ENCODE data around the gene NFIA.

The NFIA gene

DNA sequence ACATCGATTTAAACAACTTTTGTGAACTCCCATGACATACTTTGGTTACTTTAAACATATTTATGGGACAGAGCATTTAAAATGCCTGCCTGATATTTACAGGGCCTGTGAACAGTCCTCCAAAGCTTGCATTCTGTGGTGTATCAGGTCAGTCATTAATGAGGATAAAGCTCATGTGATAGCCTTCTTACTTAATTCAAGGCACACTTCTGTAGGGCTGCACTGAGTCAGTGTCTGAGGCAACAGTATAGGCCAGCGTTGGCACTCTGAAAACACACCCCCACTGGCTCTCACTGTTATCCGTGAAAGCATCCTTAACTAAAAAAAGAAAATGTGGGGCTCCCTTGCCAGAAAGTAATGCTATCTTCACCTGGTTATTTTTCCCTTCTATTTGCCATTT, 200.0 kb downstream of the NFIA start:
- peaks cover 28% of the 10 kb centered on the region for H3K4me1 ChIP-seq (ENCODE audit: insufficient read depth, low read length)
- H3K4me3 ChIP-seq (ENCODE audit: low read length): no peak overlapping the region
- no peaks in the 10 kb centered on the region for H3K36me3 ChIP-seq (ENCODE audit: insufficient read depth, low read length)
- H3K9me3 ChIP-seq (ENCODE audit: insufficient read depth, low read depth, low read length): no peaks in the 10 kb centered on the region
- H3K27me3 ChIP-seq (ENCODE audit: insufficient read depth, low read length): no peaks in the 10 kb centered on the region
- 95% methylated on average over 3 of the region's 3 CpGs for WGBS
- H3K9ac ChIP-seq (ENCODE audit: low read depth, low read length): no peak overlapping the region
- H3K27ac ChIP-seq (ENCODE audit: low read depth, low read length): no peak overlapping the region

DNA sequence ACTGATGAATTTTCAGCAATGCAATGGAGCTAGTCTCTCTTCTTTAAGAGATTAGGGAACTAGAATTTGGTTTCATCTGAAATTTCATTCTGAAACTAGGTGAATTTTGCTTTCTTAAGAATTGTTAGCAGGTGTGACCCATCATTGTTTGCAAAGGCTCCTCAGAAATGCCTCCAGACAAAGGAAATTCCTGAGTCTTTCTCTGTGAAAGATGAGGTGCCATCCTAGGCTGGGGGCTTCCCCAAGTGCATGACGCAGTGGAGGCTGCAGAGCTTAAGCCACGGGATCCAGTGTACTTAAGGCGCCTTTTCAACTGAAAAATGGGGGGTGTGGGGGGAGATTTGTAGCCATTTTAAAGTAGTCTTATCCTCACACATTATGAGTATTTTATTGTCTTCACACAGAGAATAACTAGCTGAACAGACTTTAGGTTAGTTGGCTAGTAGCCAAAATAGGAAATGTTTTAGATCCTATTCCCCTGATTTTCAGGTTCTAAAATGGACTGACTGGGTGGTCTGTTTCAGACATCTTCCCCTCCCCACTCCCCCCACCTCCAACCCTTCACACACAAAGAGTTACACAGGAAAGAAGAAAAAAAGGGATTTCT, 202.0 kb downstream of the NFIA start:
- 0 out of 2 replicates have a peak overlapping the region, but pooled peaks have one; percentile 34 for H3K9ac ChIP-seq (ENCODE audit: low read depth, low read length)
- 27% methylated on average over 3 of the region's 3 CpGs for WGBS

DNA sequence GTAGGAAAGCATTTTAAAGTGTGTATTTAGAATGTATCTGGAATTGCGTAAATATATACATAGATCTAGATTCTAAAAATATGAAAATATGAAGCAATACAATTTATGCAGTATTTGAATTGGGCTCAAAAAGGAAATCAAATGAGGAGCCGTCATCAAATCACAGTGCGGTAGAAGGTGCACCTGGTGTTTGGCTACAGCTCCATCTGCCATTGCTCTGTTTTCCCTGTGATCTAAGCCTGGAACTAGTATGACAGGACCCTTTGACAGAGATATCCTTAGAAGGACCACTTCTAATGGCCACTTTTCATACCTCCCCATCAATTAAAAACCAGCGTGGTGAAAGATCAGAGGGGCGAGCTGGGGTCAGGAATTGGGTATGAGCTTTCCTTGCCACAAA, 202.6 kb downstream of the NFIA start:
- H3K4me1 ChIP-seq (ENCODE audit: insufficient read depth, low read length): peaks cover 31% of the 10 kb centered on the region
- no peak overlapping the region for H3K4me3 ChIP-seq (ENCODE audit: low read length)
- no peaks in the 10 kb centered on the region for H3K9me3 ChIP-seq (ENCODE audit: insufficient read depth, low read depth, low read length)
- no peaks in the 10 kb centered on the region for H3K27me3 ChIP-seq (ENCODE audit: insufficient read depth, low read length)
- WGBS: 94% methylated on average over 4 of the region's 5 CpGs
- H3K9ac ChIP-seq (ENCODE audit: low read depth, low read length): no peak overlapping the region
- no peaks in the 10 kb centered on the region for H3K36me3 ChIP-seq (ENCODE audit: insufficient read depth, low read length)
- peak overlapping the region; percentile 60; the same call in 1 of the 2 replicates for H3K27ac ChIP-seq (ENCODE audit: low read depth, low read length)

More for the DNA sequence above, 202.0 kb downstream of the NFIA start:
- Histone ChIP-seq H3K9me3 (ENCODE audit: insufficient read depth, low read depth, low read length) (no peaks in the 10 kb centered on the region), H3K4me3 (ENCODE audit: low read length) (no peak overlapping the region), H3K36me3 (ENCODE audit: insufficient read depth, low read length) (no peaks in the 10 kb centered on the region), H3K27me3 (ENCODE audit: insufficient read depth, low read length) (no peaks in the 10 kb centered on the region), H3K27ac (ENCODE audit: low read depth, low read length) (peak overlapping the region; percentile 68; the same call in 1 of the 2 replicates), H3K4me1 (ENCODE audit: insufficient read depth, low read length) (peaks cover 28% of the 10 kb centered on the region)

DNA sequence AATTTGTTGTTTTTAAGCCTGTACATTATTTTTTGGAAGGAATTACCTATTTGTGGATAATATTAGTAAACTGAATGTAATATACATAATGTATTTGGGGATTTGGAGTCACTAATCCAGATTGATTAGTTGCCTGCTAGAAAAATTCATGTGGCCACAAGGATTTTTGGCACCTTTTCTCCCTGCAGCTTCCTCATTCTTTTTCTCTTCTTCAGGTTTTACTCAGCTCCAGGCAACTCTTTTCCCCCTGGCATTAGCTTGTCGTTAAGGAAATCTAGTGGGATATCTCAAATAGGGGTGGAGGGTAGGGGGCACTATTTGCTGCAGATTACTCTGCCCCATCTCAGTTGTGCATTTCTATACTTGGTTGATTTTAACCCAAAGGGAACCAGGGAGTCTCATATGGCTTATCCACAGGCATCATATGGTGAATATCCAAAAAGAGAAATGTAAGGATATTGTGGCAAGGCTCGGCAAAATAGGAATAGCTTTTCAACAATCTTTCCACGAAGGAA, 203.1 kb downstream of the NFIA start:
- no peak overlapping the region for H3K27ac ChIP-seq (ENCODE audit: low read depth, low read length)
- no peak overlapping the region for H3K9ac ChIP-seq (ENCODE audit: low read depth, low read length)
- H3K4me1 ChIP-seq (ENCODE audit: insufficient read depth, low read length): peaks cover 36% of the 10 kb centered on the region
- H3K4me3 ChIP-seq (ENCODE audit: low read length): no peak overlapping the region
- no peaks in the 10 kb centered on the region for H3K9me3 ChIP-seq (ENCODE audit: insufficient read depth, low read depth, low read length)
- H3K36me3 ChIP-seq (ENCODE audit: insufficient read depth, low read length): no peaks in the 10 kb centered on the region
- WGBS: 66% methylated on average over 3 of the region's 3 CpGs
- H3K27me3 ChIP-seq (ENCODE audit: insufficient read depth, low read length): no peaks in the 10 kb centered on the region

DNA sequence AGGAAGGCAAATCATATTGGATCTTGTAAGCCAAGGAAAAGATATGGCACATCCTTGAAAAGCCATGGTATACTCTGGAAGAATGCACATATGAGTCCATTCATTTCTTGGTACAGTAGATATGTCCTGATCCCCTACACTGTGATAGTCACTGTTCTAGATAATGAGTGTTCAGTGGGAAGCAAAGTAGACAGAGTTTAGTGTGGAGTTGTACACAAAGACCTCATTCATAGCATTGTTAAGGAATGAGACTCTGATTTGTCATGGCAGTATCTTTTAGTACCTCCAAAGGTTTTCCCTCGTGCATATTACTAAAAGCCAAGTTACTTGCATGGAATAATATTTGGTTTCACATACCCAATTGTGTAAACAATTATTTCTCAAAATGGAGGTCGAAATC, 204.7 kb downstream of the NFIA start:
- no peak overlapping the region for H3K4me3 ChIP-seq (ENCODE audit: low read length)
- peaks cover 42% of the 10 kb centered on the region for H3K4me1 ChIP-seq (ENCODE audit: insufficient read depth, low read length)
- no peak overlapping the region for H3K9ac ChIP-seq (ENCODE audit: low read depth, low read length)
- no peaks in the 10 kb centered on the region for H3K9me3 ChIP-seq (ENCODE audit: insufficient read depth, low read depth, low read length)
- WGBS: 100% methylated on average over 2 of the region's 2 CpGs
- H3K27ac ChIP-seq (ENCODE audit: low read depth, low read length): no peak overlapping the region
- H3K27me3 ChIP-seq (ENCODE audit: insufficient read depth, low read length): no peaks in the 10 kb centered on the region
- no peaks in the 10 kb centered on the region for H3K36me3 ChIP-seq (ENCODE audit: insufficient read depth, low read length)

DNA sequence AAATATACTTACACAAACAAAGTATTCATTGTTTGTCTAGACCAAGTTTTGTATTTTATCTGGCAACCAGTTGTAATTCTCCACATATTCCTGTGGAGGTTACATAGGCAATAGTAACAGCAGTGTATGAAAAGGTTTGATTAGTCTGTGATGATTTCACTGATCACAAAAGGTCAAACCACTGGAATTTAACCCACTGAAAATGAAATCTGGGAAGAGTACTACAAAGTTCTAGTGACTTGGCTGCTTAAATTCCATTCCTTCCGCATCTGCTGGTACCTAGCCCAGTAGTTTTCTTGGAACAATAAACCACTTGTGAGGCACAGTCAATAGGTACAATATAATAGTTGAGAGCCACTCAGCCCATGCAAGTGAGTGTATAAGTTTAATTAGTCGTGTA, 205.4 kb downstream of the NFIA start:
- Histone ChIP-seq H3K9me3 (ENCODE audit: insufficient read depth, low read depth, low read length) (no peaks in the 10 kb centered on the region), H3K4me3 (ENCODE audit: low read length) (no peak overlapping the region), H3K27me3 (ENCODE audit: insufficient read depth, low read length) (no peaks in the 10 kb centered on the region), H3K36me3 (ENCODE audit: insufficient read depth, low read length) (no peaks in the 10 kb centered on the region), H3K4me1 (ENCODE audit: insufficient read depth, low read length) (peaks cover 42% of the 10 kb centered on the region), H3K9ac (ENCODE audit: low read depth, low read length) (no peak overlapping the region), H3K27ac (ENCODE audit: low read depth, low read length) (no peak overlapping the region)
- 95% methylated on average over 2 of the region's 2 CpGs for whole genome bisulfite sequencing

DNA sequence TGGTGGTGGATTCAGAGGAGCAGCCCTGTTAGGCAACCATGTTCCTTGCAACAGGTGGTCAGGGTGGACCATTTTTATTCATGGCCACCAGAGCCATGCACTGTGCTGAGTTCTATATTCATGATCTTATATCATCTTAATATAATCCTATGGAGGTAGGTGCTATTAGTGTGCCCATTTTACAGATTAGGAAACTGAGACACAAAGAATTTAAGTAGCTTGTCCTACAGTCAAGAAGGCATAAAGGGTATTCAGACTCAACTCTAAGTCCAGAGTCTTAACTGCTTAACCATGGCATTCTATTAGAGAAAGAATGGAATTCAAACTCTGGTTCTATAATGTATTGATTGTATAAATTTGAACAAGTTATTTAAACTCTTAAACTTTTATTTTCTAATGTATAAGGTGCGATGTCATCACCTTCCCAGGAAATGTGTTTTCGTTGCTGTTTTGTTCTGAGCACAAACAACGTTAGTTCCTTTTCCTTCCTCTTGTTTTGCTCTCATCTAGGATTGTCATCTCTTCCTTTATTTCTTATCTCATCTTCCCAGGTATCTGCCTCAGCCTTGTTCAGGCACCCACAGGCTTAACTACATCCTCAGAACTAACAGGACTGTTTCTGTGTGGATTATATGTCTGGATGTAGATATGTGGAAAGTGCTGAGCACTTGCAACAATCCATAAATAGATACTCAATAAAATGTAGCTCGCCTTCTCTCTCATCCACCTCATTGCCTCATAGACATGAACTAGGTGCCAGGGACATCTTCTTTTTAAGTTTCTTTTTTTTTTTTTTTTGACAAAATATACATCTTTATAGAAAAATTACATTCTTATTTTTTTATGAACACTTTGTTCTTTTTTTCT, 207.1 kb downstream of the NFIA start:
- H3K27ac ChIP-seq (ENCODE audit: low read depth, low read length): no peak overlapping the region
- no peaks in the 10 kb centered on the region for H3K27me3 ChIP-seq (ENCODE audit: insufficient read depth, low read length)
- H3K9me3 ChIP-seq (ENCODE audit: insufficient read depth, low read depth, low read length): no peaks in the 10 kb centered on the region
- WGBS: 94% methylated on average over 3 of the region's 4 CpGs
- no peak overlapping the region for H3K4me3 ChIP-seq (ENCODE audit: low read length)
- H3K9ac ChIP-seq (ENCODE audit: low read depth, low read length): no peak overlapping the region
- H3K4me1 ChIP-seq (ENCODE audit: insufficient read depth, low read length): peaks cover 42% of the 10 kb centered on the region
- no peaks in the 10 kb centered on the region for H3K36me3 ChIP-seq (ENCODE audit: insufficient read depth, low read length)

DNA sequence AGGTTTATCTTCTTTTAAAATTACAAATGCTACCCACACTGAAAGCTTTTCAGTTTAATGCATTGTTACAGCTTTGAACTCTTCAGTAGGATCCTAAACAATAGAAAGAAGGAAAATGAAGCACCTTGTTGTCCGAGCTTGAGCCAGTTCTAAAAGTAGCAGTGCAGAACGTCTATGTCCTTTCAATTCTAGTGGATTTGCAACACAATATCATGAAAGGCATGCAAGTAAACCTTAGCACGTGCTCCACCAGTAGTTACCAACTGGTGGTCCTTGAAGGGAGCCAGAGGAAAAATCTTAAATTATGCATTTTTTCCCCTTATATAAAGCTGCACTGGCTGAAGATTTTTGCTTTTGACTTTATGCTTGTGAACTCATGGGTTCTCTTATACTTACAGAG, 208.2 kb downstream of the NFIA start:
- Histone ChIP-seq H3K4me1 (ENCODE audit: insufficient read depth, low read length) (peaks cover 35% of the 10 kb centered on the region), H3K9ac (ENCODE audit: low read depth, low read length) (no peak overlapping the region), H3K27me3 (ENCODE audit: insufficient read depth, low read length) (no peaks in the 10 kb centered on the region), H3K4me3 (ENCODE audit: low read length) (no peak overlapping the region), H3K9me3 (ENCODE audit: insufficient read depth, low read depth, low read length) (no peaks in the 10 kb centered on the region), H3K27ac (ENCODE audit: low read depth, low read length) (no peak overlapping the region), H3K36me3 (ENCODE audit: insufficient read depth, low read length) (no peaks in the 10 kb centered on the region)
- WGBS: 11% methylated on average over 3 of the region's 3 CpGs

DNA sequence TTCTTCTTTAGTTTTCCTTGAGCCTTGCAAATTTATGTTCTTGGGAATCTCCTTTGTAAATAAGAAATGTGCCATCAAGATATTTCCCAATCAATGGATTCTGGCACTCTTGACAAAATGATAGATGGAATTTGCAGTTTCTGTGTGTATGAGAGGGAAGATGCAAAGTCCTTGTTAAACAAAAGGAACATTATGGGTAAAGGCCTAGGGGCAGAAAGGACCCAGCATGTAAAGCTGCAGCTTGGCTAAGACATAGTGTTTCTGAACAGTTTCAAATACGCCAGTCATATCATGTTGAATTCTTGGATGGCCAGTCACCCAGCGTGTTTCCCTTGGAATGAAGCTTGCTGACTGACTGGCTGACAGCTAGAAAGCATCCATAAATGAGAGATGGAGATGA, 210.8 kb downstream of the NFIA start:
- Histone ChIP-seq H3K9ac (ENCODE audit: low read depth, low read length) (no peak overlapping the region), H3K4me1 (ENCODE audit: insufficient read depth, low read length) (peaks cover 56% of the 10 kb centered on the region), H3K27ac (ENCODE audit: low read depth, low read length) (no peak overlapping the region), H3K36me3 (ENCODE audit: insufficient read depth, low read length) (no peaks in the 10 kb centered on the region), H3K4me3 (ENCODE audit: low read length) (no peak overlapping the region), H3K9me3 (ENCODE audit: insufficient read depth, low read depth, low read length) (no peaks in the 10 kb centered on the region), H3K27me3 (ENCODE audit: insufficient read depth, low read length) (no peaks in the 10 kb centered on the region)
- WGBS: 91% methylated on average over 2 of the region's 2 CpGs

DNA sequence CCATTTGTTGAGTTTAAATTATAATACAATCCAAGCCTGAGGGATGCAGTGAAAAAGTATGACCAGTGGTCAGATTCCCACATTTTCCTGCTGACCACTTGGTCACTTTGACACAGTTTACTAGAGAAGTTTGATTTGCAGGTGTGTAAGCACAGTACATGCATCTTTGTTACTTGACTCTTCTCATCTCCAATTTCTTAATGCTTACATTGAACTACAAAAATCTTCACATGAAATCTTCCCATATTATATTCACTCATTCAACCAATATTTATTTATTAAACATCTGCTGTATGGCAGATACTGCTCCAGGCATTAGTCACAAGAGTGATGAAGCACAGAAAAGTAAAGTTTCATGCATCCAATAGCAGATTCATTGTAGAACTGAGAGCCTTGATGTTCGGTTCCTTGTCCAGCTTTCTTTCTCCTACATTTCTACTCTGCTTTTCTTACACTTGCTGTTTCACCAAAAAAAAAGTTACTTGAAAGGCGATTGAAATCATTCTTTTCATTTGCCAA, 211.7 kb downstream of the NFIA start:
- H3K4me1 ChIP-seq (ENCODE audit: insufficient read depth, low read length): peaks cover 61% of the 10 kb centered on the region
- WGBS: 100% methylated on average over 1 of the region's 2 CpGs
- H3K27me3 ChIP-seq (ENCODE audit: insufficient read depth, low read length): no peaks in the 10 kb centered on the region
- H3K4me3 ChIP-seq (ENCODE audit: low read length): no peak overlapping the region
- H3K9me3 ChIP-seq (ENCODE audit: insufficient read depth, low read depth, low read length): no peaks in the 10 kb centered on the region; the same call in 1 of the 2 replicates
- H3K36me3 ChIP-seq (ENCODE audit: insufficient read depth, low read length): no peaks in the 10 kb centered on the region
- H3K9ac ChIP-seq (ENCODE audit: low read depth, low read length): no peak overlapping the region
- no peak overlapping the region for H3K27ac ChIP-seq (ENCODE audit: low read depth, low read length)

DNA sequence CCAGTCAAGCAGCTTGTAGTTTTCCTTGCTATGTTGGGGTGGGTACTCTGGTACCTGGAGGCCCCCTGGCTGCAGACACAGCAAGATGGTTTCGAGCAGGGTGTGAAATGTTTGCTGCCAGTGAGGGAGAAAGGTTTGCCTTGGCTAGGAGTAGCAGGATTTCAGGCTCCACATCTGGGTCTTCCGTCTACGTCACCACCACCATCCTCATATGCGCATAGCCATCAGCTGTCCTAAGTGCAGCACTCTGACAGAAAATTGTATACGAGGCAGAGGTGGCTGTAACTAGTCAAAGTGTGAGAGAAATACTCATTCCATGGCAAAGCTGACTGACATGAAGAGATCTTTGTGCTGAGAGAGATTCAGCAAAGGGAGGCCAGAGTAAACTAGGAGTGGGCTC, 212.6 kb downstream of the NFIA start:
- no peaks in the 10 kb centered on the region for H3K27me3 ChIP-seq (ENCODE audit: insufficient read depth, low read length)
- H3K36me3 ChIP-seq (ENCODE audit: insufficient read depth, low read length): no peaks in the 10 kb centered on the region
- H3K27ac ChIP-seq (ENCODE audit: low read depth, low read length): peak overlapping the region; percentile 86; the same call in 1 of the 2 replicates
- peaks cover 62% of the 10 kb centered on the region for H3K4me1 ChIP-seq (ENCODE audit: insufficient read depth, low read length)
- 71% methylated on average over 5 of the region's 5 CpGs for WGBS
- H3K9me3 ChIP-seq (ENCODE audit: insufficient read depth, low read depth, low read length): no peaks in the 10 kb centered on the region; the same call in 1 of the 2 replicates
- no peak overlapping the region for H3K9ac ChIP-seq (ENCODE audit: low read depth, low read length)
- H3K4me3 ChIP-seq (ENCODE audit: low read length): no peak overlapping the region

Data from HUES64 (cell line).